ENCODE results near the gene RPTOR.

The RPTOR gene

GRCh38 chr17:80526116-80526910 is 18.3 kb upstream of the RPTOR start:
- ChIA-PET CTCF (no interaction called here), POLR2A (interaction anchor here (1.4 kb wide), 1 partner anchor 21 kb away, joined by 3 read pairs; no protein-coding TSS in a partner anchor)
- no peak for DNase-seq (ENCODE audit: low read depth, low spot score)
- no peak overlapping the region for H3K4me3 ChIP-seq (ENCODE audit: low read depth, low read length)
- TF ChIP-seq, protein P1, sequence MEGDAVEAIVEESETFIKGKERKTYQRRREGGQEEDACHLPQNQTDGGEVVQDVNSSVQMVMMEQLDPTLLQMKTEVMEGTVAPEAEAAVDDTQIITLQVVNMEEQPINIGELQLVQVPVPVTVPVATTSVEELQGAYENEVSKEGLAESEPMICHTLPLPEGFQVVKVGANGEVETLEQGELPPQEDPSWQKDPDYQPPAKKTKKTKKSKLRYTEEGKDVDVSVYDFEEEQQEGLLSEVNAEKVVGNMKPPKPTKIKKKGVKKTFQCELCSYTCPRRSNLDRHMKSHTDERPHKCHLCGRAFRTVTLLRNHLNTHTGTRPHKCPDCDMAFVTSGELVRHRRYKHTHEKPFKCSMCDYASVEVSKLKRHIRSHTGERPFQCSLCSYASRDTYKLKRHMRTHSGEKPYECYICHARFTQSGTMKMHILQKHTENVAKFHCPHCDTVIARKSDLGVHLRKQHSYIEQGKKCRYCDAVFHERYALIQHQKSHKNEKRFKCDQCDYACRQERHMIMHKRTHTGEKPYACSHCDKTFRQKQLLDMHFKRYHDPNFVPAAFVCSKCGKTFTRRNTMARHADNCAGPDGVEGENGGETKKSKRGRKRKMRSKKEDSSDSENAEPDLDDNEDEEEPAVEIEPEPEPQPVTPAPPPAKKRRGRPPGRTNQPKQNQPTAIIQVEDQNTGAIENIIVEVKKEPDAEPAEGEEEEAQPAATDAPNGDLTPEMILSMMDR (IDR thresholded peaks at IDR 0.05; ENCODE audit: insufficient read depth, low read length, missing control alignments), result no peak

GRCh38 chr17:80527016-80527645 is 17.5 kb upstream of the RPTOR start:
- TF ChIP-seq, protein P1 (IDR thresholded peaks at IDR 0.05; ENCODE audit: insufficient read depth, low read length, missing control alignments), result no peak
- DNase-seq (ENCODE audit: low read depth, low spot score), result no peak
- no peak overlapping the region for H3K4me3 ChIP-seq (ENCODE audit: low read depth, low read length)
- ChIA-PET CTCF (interaction anchor here (1.6 kb wide), 1 partner anchor 8 kb away, joined by 4 read pairs; no protein-coding TSS in a partner anchor), POLR2A (no interaction called here)

GRCh38 chr17:80528536-80528935 is 16.1 kb upstream of the RPTOR start:
- TF ChIP-seq, protein P1 (IDR thresholded peaks at IDR 0.05; ENCODE audit: insufficient read depth, low read length, missing control alignments), result no peak
- no peak for DNase-seq (ENCODE audit: low read depth, low spot score)
- POLR2A ChIA-PET, result no interaction called here
- CTCF ChIA-PET, result interaction anchor here (1.2 to 1.6 kb wide), 2 partner anchors 9 to 11 kb away, joined by 4 read pairs; no protein-coding TSS in a partner anchor
- H3K4me3 ChIP-seq (ENCODE audit: low read depth, low read length), result no peak overlapping the region

DNA sequence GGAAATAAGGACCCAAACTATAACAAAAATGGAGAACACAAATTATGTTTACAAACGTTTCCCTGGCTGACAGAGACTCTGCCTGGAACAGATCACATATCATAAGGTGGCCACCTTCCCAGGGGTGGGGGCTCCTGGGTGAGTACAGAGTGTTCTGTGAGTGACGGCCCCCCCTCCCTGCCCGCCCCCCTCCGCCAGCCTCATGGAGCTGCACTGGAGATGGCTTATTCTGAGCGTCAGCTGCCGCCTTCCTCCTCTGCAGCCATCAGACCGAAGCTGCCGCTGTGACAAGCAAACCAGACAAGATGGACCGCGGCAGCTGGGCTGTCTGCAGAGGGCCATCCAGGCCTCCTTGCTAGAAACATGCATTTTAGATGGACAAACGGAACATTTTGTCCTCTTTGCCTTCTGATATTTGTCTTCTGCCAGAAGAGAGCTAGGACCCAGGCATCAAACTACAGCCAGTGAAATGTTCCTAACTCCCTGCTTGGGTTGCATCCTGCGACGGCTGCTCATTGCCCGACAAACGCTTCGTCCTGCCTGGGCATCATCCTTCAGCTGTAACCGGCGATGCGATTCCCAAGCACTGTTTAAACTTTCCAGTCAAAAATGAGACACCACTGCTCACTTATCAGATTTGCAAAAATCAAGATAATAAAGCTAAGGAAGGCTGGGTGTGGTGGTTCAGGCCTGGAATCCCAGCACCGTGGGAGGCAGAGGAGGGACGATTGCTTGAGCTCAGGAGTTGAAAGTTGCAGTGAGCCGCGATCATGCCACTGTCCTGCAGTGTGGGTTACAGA is 15.3 kb upstream of the RPTOR start:
- CTCF ChIA-PET, result interaction anchor here (1.6 to 1.7 kb wide), 2 partner anchors 10 to 46 kb away, joined by 4 to 6 read pairs; no protein-coding TSS in a partner anchor
- no peak for DNase-seq (ENCODE audit: low read depth, low spot score)
- no peak overlapping the region for H3K4me3 ChIP-seq (ENCODE audit: low read depth, low read length)
- POLR2A ChIA-PET, result interaction anchor here (1.6 kb wide), 1 partner anchor 15 kb away, joined by 3 read pairs; the partner anchor contains the start of gene RPTOR
- TF ChIP-seq, protein P1 (IDR thresholded peaks at IDR 0.05; ENCODE audit: insufficient read depth, low read length, missing control alignments), result no peak

- CTCF ChIA-PET, result interaction anchor here (1.7 kb wide), 1 partner anchor 46 kb away, joined by 6 read pairs; no protein-coding TSS in a partner anchor
- POLR2A ChIA-PET, result interaction anchor here (1.6 kb wide), 1 partner anchor 15 kb away, joined by 3 read pairs; the partner anchor contains the start of gene RPTOR
- DNase-seq (ENCODE audit: low read depth, low spot score), result no peak
- H3K4me3 ChIP-seq (ENCODE audit: low read depth, low read length), result no peak overlapping the region
- TF ChIP-seq, protein P1 (IDR thresholded peaks at IDR 0.05; ENCODE audit: insufficient read depth, low read length, missing control alignments), result no peak
Measured at GRCh38 chr17:80529904-80530292, 14.7 kb upstream of the RPTOR start.
